WERI-Rb-1 (cell line): ENCODE results near the gene GRIN2A.

Experiments used
- DNase-seq: peaks from one replicate; pipeline ENCODE4 v3.0.0-alpha.2; 2020
- H3K27ac ChIP-seq: fragments of 250-450 bp; sonication (Bioruptor Pico); 2 replicates; pipeline ENCODE4 v1.5.1; 2020; ENCODE audit warnings: mild to moderate bottlenecking, moderate library complexity
- H3K27me3 ChIP-seq: fragments of 250-450 bp; sonication (Bioruptor Pico); 2 replicates; pipeline ENCODE4 v1.5.1; 2021; ENCODE audit warnings: mild to moderate bottlenecking, low read depth, moderate library complexity; ENCODE audit not compliant: insufficient read depth, severe bottlenecking
- H3K36me3 ChIP-seq: fragments of 250-450 bp; sonication (Bioruptor Pico); 2 replicates; pipeline ENCODE4 v1.5.1; 2020; ENCODE audit warnings: mild to moderate bottlenecking, moderate library complexity
- H3K4me3 ChIP-seq: 2 replicates; pipeline ENCODE4 v1.5.1; 2011; ENCODE audit warnings: low read depth, mild to moderate bottlenecking, control low read depth, low read length
- H3K9me3 ChIP-seq: fragments of 250-450 bp; sonication (Bioruptor Pico); 2 replicates; pipeline ENCODE4 v1.5.1; 2021; ENCODE audit warnings: mild to moderate bottlenecking, moderate library complexity; ENCODE audit not compliant: severe bottlenecking
- TF ChIP-seq, protein P1 (sequence below): IDR thresholded peaks from 2 replicates; pipeline ENCODE4 v1.5.1; 2011; ENCODE audit warnings: low read depth, mild to moderate bottlenecking, control low read depth, inconsistent platforms, low read length

GRIN2A gene

DNA sequence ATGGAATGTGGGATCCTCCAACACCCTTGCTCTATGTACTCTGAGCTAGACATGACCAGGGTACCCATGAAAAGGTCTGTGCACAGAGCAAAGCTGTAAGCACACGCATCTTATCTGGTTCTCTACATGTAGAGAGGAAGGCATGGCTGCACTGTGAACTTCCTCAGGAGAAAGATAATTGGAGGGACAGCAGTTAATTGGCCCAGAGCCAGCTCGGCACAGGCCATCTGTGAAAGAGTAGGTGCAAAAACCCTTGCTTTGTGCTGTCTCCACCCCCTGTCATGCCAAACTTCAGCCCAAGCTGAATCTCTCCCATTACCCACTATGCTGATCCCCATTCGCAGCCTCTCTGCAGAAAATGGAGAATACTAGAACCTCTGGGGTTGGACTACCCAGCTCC, 241.0 kb downstream of the GRIN2A start:
- H3K27me3 ChIP-seq = no peaks in the 10 kb centered on the region
- no peak for DNase-seq
- no peak overlapping the region for H3K27ac ChIP-seq
- TF ChIP-seq, protein P1, sequence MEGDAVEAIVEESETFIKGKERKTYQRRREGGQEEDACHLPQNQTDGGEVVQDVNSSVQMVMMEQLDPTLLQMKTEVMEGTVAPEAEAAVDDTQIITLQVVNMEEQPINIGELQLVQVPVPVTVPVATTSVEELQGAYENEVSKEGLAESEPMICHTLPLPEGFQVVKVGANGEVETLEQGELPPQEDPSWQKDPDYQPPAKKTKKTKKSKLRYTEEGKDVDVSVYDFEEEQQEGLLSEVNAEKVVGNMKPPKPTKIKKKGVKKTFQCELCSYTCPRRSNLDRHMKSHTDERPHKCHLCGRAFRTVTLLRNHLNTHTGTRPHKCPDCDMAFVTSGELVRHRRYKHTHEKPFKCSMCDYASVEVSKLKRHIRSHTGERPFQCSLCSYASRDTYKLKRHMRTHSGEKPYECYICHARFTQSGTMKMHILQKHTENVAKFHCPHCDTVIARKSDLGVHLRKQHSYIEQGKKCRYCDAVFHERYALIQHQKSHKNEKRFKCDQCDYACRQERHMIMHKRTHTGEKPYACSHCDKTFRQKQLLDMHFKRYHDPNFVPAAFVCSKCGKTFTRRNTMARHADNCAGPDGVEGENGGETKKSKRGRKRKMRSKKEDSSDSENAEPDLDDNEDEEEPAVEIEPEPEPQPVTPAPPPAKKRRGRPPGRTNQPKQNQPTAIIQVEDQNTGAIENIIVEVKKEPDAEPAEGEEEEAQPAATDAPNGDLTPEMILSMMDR = no peak
- no peaks in the 10 kb centered on the region for H3K36me3 ChIP-seq
- no peaks in the 10 kb centered on the region for H3K9me3 ChIP-seq
- no peak overlapping the region for H3K4me3 ChIP-seq

DNA sequence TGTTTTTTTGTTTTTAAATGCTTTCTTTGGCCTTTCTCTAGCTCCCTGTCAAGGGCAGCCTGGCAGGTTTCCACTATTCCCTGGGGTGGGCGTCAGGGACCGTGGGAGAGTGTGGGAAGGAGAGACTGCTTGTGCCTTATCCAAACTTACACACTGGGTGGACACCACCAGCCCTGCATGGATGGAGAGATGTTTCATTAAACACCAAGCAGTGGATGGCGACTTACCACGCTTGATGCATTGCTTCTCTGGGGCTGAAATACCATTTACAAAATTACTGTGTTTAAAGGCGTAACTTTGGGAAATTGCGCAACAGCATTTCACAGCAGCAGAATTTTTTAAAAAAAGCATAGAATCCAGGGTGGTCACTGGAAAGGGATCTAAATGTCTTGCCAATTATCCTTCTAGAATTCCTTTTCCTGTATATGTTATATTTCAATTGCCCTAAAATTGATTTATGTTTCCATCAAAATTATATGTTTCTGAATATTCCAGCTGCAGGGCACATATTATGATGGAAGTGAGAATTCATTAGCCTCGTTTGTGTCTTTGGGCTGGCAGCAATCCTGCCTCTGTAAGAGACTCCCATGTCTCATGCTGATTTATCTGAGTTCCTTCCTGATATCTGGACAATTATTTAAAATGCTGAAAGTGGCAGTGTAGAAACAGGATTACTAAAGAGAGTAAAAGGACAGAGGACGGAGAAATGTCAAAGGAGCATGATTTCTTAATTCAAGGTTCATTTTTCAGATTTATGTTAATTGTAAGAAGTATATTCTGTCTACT, 247.3 kb downstream of the GRIN2A start:
- TF ChIP-seq, protein P1 = no peak
- Histone ChIP-seq H3K9me3 (no peaks in the 10 kb centered on the region), H3K27ac (no peak overlapping the region), H3K27me3 (no peaks in the 10 kb centered on the region), H3K4me3 (no peak overlapping the region), H3K36me3 (no peaks in the 10 kb centered on the region)
- no peak for DNase-seq

DNA sequence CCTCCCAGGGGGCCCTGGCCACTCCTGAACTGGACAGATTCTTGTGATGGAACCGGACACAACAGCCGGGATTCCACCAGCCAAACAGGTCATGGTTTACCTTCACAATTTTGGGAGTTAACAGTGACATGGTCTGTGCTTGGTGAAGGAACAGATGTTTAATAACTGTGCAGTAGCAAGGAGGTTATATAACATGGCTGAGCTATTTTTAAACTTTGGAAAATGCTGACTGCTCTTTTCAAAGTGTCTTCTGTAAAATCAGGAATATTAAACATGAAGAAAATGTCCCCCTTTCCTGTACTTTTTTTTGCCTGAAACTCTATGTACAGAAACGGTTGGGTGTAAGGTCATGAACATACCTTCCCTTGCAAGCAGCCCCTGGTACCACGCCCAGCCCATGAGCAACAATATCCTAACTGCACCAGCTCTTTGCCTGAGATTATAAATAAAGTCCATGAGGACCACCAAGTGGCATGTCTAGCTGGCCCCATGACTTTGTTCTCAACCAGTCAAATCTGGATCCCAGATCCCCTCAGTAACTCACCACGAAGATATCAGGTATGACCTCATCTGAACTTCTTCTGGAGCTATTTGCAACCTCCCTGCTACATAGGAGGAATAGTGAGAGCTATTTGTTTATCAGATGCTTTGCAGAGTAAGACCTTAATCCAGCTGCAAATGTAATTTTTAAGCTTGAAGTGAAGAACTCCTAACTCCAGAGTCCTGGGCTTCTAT, 249.1 kb downstream of the GRIN2A start:
- H3K27me3 ChIP-seq = no peaks in the 10 kb centered on the region
- H3K36me3 ChIP-seq = no peaks in the 10 kb centered on the region
- H3K9me3 ChIP-seq = no peaks in the 10 kb centered on the region
- no peak overlapping the region for H3K27ac ChIP-seq
- no peak overlapping the region for H3K4me3 ChIP-seq
- DNase-seq = no peak
- TF ChIP-seq, protein P1 = no peak

DNA sequence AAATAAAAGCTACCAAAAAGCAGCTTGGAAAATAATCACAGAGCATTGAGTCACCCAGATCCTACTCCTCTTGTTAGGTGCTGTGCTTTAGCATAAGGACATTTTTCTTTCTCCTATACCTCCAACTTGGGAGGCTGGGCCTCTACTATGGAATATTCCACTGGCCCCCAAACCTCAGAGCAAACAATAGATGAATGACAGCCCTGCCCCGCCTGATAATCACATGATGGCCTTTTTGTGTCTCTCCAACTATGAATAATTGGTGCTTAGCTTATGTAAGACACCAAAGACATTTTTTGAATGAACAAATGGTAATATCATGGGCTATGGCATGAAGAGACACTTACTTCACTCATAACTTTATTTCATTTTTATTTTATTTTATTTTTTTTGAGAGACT, 250.2 kb downstream of the GRIN2A start:
- TF ChIP-seq, protein P1 = no peak
- Histone ChIP-seq H3K4me3 (no peak overlapping the region), H3K9me3 (no peaks in the 10 kb centered on the region), H3K27me3 (no peaks in the 10 kb centered on the region), H3K27ac (no peak overlapping the region), H3K36me3 (no peaks in the 10 kb centered on the region)
- DNase-seq = no peak

DNA sequence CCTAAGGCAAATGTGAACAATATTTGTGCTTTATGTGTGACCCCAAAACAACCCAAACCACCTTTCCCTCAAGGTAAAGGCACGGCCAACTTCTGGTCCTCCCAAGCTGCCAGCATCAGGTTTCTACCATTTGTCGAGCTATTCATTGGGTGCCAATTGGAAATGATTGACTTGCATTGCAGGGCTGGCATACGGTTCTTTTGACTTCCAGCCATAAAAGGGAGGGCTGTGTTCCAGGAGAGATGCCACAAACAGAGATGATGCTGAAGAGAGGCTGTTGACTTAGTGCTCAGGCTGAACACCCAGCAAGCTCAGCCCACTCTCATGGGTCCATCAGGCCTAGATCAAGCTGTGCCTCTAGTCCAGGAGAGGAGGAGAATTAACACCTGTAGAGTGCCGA, 252.4 kb downstream of the GRIN2A start:
- Histone ChIP-seq H3K36me3 (no peaks in the 10 kb centered on the region), H3K27ac (no peak overlapping the region), H3K4me3 (no peak overlapping the region), H3K9me3 (no peaks in the 10 kb centered on the region), H3K27me3 (no peaks in the 10 kb centered on the region)
- TF ChIP-seq, protein P1 = no peak
- no peak for DNase-seq
